Subcutaneous adipose tissue (tissue), 4 donors: ENCODE data around the gene CIITA. TPM values are rescaled to one million over a fixed set of nuclear protein-coding genes. Genes with fewer than 3 reads are reported as not detected.

Experiments used
- total RNA-seq, 4 donors: library from RNA; depleted of rRNA; stranded (reverse); fragments of >200 nt; gene quantifications; one replicate each; pipeline ENCODE4 v1.1.0, GENCODE V29; 2016
- TF ChIP-seq, protein P1 (sequence below): fragments of 450-650 bp; IDR thresholded peaks from one replicate; pipeline ENCODE4 v1.5.1; 2016; ENCODE audit warnings: low read depth, mild to moderate bottlenecking, control low read depth, antibody characterized with exemption, moderate library complexity

Gene CIITA
- total RNA-seq, 4 donors from 2014 or later, result 2.8 to 65.0 (median 13.5) TPM

DNA sequence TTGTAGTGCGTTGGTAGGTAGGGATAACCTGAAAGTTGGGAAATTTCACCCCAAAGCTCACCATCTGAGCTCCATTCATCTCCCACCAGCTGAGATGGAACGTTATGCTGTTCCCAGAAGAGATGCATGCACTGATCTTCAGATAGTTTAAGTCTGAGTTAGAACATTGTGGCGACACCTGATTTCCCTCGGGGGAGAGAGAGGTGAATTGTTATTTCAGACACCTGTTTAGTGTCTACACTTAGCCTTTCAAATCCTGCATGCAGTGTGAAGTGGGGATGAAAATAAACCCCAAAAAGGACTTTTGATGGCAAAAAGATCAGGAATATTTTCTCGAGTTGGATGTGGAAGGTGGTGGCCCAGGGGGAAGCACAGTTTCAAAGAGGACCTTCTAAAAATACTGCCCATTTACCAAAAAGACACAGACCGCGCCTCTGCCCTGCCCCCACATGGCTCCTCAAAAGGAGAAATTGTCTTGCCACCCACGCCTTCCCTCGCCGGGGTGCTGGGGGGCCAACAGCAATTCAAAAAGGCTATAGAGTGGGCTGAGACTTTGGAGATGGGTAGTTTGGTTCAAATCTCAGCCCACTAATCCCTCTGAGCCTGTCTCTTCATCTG is 11.4 kb downstream of the CIITA start:
- TF ChIP-seq, protein P1, sequence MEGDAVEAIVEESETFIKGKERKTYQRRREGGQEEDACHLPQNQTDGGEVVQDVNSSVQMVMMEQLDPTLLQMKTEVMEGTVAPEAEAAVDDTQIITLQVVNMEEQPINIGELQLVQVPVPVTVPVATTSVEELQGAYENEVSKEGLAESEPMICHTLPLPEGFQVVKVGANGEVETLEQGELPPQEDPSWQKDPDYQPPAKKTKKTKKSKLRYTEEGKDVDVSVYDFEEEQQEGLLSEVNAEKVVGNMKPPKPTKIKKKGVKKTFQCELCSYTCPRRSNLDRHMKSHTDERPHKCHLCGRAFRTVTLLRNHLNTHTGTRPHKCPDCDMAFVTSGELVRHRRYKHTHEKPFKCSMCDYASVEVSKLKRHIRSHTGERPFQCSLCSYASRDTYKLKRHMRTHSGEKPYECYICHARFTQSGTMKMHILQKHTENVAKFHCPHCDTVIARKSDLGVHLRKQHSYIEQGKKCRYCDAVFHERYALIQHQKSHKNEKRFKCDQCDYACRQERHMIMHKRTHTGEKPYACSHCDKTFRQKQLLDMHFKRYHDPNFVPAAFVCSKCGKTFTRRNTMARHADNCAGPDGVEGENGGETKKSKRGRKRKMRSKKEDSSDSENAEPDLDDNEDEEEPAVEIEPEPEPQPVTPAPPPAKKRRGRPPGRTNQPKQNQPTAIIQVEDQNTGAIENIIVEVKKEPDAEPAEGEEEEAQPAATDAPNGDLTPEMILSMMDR, result no peak

GRCh38 chr16:10889855-10890254 is 12.9 kb downstream of the CIITA start:
- TF ChIP-seq, protein P1, result no peak

DNA sequence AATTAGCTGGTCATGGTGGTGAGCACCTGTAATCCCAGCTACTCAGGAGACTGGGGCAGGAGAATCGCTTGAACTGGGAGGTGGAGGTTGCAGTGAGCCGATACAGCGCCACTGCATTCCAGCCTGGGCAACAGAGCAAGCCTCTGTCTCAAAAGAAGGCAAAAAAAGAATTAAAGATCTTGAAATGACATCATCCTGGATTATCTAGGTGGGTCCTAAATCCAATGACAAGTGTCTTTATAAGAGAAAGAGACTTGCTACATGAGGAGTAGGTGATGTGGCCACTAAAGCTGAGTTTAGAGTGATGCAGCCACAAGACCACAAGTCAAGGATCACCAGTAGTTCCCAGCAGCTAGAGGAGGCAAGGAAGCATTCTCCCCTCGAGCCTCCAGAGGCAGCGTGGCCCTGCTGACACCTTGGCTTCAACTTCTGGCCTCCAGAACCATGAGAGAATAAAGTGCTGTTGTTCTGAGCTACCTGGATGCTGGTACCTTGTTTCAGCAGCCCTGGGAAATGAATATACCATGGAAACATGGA is 15.8 kb downstream of the CIITA start:
- TF ChIP-seq, protein P1, result no peak

DNA sequence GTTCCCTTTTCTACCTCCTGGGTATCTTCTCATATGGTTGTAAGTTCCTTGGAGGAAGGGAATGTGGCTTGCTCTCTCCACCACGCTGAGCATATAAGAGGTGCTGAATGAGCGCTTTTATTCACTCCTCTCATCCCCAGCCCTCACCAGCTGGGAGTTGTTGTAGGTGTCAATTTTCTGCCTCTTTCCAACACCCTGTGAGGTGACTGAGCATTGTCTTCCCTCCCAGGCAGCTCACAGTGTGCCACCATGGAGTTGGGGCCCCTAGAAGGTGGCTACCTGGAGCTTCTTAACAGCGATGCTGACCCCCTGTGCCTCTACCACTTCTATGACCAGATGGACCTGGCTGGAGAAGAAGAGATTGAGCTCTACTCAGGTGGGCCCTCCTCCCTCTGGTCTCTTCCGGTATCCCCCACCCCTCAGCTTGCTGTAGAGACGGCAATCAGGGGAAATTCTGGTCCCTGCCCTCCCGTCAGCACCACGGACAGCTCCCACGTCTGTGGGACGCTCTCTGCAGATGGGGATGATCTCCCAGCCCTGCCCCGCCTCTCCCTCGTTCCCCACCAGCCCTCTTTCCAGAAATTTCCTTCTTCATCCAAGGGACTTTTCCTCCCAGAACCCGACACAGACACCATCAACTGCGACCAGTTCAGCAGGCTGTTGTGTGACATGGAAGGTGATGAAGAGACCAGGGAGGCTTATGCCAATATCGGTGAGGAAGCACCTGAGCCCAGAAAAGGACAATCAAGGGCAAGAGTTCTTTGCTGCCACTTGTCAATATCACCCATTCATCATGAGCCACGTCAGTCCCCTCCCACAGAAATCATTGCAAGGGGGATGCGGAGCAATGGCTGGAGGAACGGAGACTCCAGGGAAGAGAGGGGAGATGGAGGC is 18.3 kb downstream of the CIITA start:
- TF ChIP-seq, protein P1, result no peak

GRCh38 chr16:10896165-10896564 is 19.2 kb downstream of the CIITA start:
- TF ChIP-seq, protein P1, result no peak

GRCh38 chr16:10896723-10897122 is 19.7 kb downstream of the CIITA start:
- TF ChIP-seq, protein P1, result no peak

DNA sequence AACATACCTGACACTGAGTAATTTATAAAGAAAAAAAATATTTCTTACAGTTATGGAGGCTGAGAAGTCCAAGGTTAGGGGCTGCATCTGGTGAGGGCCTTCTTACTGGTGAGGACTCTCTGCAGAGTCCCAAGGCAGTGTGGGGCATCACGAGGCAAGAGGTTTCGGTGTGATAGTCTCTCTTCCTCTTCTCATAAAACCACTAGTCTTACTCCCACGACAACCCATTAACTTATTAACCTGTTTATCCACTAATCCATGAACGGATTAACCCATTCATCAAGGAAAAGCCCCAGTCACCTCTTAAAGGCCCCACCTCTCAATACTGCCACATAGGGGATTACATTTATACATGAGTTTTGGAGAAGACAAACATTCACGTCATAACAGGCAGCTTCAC is 20.1 kb downstream of the CIITA start:
- TF ChIP-seq, protein P1, result no peak
